Measurements from ENCODE around the gene TDRD7.
"Not testable (repeated sequence)": the region's sequence is repeated elsewhere in the genome, so short reads cannot be mapped to it uniquely, and the experiment has no call there.

TDRD7 gene

DNA sequence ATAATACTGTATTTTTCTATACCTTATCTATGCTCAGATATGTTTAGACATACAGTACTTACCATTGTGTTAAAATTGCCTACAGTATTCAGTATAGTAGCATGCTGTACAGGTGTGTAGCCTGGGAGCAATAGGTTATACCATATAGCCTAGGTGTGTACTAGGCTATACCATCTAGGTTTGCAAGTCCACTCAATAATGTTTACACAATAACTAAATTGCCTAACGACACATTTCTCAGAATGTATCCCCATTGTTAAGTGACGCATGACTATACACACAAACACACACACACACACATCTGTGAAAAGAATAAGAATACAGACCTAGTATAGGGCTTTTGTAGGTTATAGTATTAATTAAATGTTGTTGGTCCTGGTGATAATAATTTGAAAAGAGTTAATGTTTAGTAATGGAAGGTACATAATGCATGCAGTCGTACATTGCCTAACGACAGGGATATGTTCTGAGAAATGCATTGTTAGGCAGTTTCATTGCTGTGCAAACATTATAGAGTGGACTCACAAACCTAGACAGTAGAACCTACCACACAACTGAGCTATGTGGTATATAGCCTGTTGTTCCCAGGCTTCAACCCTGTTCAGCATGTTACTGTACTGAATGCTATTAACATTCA, 13.6 kb downstream of the TDRD7 start:
- DNase-seq (ENCODE audit: low read depth): no peak

DNA sequence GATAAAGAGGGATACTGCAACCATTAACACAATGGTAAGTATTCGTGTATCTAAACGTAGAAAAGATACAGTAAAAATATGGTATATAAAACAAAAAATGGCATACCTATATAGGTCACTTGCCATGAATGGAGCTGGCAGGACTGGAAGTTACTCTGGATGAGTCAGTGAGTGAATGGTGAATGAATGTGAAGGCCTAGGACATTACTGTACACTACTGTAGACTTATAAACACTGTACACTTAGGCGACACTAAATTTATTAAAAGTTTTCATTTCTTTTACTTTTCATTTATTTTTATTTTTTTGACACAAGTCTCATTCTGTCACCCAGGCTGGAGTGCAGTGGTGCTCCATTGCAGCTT, 14.1 kb downstream of the TDRD7 start:
- no peak for DNase-seq (ENCODE audit: low read depth)

DNA sequence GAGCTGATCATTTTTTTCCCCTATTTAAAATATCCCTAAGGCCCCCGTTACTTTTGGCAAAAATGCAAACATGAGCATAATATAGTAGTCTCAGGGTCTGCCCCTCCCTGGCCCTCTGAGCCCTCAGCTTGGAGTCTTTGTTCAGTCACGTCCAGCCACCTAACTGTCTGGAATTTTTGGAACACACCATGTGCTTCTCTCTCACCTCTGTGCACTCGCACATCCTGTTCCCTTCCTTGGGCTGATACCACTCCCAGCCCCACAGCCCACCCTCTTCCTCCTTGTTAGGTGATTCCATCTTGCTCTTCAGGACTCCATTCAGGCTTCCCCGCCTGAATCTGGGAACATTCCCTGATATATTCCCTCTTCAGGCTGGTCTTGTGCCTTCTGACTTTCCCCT, 16.0 kb downstream of the TDRD7 start:
- no peak for DNase-seq (ENCODE audit: low read depth)

DNA sequence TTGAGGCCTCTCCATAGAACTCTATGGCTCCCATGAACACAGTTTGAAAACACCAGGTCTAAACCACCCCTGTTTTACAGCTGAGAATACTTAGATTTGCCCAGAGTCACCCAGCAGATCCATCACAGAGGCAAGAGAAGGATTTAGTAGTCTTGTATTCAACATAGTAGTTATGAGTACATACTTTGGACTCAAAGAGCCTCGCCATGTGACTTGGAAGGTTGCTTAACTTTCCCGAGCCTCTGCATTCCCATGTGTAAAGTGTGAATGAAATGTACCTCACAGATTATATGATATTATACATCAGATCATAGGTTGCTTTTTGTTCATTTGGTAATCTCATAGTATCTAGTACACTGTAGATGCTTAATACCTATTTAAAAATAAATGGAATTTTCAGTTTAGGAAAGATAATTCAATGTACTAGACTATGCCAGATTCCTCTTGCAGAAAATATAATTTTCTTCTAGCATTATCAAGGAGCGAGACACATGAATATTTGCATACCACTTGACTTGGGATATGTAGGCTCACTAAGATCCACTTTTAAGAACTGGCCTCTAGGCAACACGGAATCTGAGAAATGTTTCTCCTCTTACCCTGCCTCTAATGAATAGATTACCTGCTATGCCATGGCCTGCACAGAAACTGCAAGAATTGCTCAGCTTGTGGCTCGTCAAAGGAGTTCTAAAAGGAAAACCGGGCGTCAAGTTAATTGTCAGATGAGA, 18.6 kb downstream of the TDRD7 start:
- DNase-seq (ENCODE audit: low read depth): no peak

DNA sequence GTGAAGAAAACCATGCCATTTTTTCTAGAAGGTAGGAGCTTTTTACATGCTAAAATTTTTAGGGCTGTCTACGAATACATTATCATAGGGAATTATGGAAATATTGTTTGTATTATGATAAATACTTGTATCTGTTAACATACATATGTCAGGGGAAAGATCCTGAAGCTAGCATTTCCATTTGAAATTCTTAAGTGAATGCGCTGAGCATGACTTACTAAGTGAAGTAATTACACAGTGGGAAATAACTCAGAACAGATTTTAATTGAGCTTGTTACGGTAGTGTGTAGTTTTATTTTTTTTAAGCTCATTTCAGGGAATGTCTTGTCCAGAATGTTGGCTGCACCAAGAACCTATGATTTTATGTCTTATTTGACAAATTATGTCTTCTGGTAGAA, 19.1 kb downstream of the TDRD7 start:
- no peak for DNase-seq (ENCODE audit: low read depth)

DNA sequence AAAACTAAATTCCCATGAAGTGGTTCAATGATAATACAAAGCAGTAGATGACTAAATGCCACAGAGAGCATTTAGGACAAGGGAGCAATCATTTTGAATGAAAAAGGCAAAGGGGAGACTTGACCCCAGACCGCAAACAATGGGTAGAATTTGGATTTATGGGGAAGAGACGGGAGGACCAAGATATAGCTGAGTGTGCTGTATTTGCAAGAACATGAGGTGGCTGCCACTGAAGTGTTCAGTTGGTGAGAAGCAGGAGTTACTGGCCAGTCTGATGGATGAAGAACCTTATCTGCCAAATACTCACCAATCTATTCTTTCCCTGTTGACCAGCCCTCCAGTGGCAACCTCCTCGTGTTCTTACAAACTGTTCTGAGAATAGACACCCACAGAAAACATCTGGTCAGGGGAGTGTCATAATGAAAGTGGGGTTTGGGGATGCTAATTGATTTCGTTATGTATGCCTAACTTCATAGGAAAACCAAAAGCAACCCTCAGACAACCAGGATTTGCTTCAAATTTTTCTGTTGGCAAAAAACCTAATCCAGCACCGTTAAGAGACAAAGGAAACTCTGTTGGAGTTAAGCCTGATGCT, 19.8 kb downstream of the TDRD7 start:
- DNase-seq (ENCODE audit: low read depth): no peak

DNA sequence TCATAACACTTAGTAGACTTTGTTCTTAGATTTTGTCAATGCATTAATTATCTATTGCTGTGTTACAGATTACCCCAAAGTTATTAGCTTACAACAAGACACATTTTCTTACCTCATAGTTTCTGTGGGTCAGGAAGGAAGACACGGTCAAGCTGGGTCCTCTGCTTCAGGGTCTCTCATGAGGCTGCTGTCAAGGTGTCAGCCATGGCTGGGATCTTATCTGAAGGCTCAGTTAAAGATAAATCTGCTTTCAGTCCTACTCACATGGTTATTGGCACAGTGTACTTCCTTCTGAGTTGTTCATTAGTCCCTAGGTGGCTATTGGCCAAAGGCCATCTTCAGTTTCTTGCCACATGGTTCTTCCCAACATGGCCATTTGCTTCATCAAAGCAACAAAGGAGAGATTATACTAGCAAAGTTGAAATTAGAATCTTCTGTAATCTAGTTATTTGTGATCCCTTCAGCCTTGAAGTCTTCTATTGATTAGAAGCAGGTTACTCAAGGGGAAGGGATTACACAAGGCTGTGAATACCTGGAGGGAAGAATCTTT, 25.2 kb downstream of the TDRD7 start:
- no peak for DNase-seq (ENCODE audit: low read depth)

DNA sequence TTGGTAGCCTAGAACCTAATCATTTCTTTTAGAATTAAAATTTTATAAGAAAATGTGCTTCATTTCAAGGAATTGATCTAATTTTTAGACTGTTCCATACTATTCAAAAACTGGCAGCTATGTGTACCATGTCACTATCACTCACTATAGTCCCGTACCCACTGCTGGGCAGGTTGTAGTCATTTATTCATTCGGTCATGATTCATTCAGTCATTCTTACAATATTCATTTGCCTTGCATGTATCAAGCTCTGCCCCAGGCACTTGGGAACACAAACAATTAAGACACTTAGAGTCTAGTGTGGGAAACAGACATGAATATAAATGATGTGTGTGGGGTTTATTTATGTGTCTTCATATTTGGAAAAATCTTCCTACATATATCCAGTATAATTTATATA, 26.4 kb downstream of the TDRD7 start:
- no peak for DNase-seq (ENCODE audit: low read depth)

DNA sequence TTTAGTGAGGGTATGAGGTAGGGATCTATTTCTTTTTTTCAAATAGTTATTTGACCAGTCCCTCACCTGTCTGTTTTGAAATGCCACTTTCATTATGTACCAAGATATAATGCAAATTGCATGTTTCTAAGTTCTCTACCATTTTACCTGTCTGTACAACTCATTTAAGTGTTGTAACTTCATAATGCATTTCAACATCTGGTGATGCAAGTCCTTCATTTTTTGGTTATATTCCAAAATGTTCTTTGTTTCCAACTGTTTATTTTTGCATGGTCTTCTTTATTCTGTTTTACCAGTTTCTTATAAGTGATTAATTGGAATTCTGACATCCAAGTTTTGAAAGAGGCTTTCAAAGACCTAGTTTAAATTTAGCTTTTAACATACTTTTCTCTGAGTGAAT, 26.8 kb downstream of the TDRD7 start:
- no peak for DNase-seq (ENCODE audit: low read depth)

DNA sequence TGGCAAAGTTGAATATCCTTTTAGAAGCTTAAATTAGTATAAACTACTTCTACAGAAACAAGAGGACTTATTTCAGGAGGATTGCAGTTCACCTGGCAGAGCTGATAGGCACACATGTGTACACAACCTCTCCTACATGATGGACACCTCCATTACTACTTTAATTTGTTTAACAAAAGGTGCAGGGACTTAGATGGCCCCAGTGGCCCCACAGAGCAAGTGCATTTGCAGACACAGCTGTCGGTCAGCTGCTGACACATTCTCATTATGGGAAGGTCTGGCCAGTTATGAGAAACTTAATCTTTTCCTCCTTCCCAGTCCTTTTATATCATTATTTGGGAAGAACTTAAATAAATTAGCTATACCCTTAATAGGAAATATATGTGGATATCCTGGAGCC, 28.3 kb downstream of the TDRD7 start:
- no peak for DNase-seq (ENCODE audit: low read depth)

DNA sequence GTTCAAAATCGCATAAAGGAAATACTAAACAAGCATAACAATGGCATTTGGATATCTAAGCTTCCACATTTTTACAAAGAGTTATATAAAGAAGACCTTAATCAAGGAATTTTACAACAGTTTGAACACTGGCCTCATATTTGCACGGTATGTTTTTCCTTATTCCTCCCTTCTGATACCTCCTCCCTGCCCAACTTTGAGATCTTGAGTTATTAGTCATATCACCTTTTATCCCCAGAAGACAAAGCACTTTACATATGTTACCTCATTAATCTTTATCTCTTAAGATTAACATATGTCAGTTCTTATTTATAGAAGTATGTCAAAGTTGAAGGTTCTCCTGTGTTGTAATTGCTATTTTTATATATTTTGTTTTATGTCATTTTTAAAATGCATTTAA, 29.8 kb downstream of the TDRD7 start:
- DNase-seq (ENCODE audit: low read depth): no peak

DNA sequence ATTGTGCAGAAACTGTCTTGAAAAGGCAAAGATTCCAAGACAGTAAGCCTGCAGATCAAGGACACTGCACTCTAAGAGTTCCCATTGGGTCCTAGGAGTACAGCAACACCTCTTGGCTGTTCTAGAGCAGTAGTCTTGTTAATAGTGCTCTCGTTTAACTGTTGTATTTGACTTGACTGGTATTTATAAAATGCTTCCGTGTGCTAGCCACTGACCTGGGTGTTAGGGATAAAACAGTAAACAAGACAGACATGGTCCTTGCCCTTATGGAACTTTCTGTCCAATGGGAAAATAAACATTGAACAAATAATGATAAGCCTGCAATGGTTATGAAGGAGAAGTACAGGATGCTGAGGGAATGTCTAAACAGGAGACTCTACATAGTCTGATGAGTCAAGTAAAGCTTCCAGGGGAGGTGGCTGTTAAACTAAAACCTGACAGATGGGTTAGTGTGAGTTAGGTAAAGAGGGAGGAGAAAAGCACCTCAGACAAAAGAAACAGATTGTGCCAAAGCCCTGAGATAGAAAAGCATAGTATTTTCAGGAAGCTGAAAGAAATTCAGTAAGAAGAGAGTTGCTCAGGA, 33.3 kb downstream of the TDRD7 start:
- no peak for DNase-seq (ENCODE audit: low read depth)

DNA sequence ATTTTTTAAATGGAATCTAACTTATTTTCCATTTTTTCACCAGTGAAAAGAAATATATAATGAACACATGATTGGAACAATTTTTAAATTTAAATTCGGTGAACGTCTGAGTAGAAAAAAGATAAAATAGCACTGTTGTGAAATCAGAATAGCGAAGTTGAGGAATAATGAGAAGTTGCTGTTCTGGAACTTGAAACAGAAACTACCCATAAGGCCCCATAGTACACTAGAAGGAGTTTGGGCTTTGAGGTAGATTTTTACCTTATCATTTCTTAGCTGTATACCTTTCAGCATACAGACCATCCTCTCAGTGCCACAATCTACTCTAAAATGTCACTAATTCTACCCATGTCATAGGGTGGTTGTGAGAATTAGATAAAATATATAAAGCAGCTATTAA, 35.1 kb downstream of the TDRD7 start:
- no peak for DNase-seq (ENCODE audit: low read depth)

DNA sequence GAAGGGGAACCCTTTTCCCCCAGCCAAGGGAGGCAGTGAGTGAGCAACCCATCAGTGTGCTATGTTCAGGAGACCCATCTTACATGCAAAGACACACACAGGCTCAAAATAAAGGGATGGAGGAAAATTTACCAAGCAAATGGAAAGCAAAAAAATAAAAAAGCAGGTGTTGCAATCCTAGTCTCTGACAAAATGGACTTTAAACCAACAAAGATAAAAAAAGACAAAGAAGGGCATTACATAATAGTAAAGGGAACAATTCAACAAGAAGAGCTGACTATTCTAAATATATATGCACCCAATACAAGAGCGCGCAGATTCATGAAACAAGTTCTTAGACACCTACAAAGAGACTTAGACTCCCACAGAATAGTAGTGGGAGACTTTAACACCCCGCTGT, 41.7 kb downstream of the TDRD7 start:
- DNase-seq (ENCODE audit: low read depth): not testable (repeated sequence)

DNA sequence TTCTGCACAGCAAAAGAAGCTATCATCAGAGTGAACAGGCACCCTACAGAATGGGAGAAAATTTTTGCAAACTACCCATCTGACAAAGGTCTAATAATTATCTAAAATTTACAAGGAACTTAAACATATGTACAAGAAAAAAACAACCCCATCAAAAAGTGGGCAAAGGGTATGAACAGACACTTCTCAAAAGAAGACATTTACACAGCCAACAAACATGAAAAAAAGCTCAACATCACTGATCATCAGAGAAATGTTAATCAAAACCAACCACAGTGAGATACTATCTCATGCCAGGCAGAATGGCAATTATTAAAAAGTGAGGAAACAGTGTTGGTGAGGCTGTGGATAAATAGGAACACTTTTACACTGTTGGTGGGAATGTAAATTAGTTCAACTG, 44.9 kb downstream of the TDRD7 start:
- DNase-seq (ENCODE audit: low read depth): not testable (repeated sequence)

DNA sequence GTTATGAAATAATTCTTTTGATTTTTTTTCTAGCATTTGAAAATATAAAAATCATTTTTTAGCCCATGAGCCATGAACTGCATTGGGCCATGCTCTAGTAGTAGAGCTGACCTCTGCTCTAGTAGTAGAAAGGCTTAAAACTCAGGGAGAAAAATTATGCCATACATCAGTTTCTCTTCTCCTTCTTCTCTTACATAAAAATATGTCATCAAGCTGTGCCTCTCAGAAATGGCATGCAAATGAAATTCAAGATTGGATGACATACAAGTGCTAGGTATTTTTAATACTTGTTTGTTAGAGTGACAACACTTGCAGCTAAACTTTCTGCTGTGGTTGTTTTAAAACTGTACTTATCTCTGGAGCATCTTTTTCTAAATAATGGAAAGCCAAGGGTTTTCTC, 47.4 kb downstream of the TDRD7 start:
- no peak for DNase-seq (ENCODE audit: low read depth)

DNA sequence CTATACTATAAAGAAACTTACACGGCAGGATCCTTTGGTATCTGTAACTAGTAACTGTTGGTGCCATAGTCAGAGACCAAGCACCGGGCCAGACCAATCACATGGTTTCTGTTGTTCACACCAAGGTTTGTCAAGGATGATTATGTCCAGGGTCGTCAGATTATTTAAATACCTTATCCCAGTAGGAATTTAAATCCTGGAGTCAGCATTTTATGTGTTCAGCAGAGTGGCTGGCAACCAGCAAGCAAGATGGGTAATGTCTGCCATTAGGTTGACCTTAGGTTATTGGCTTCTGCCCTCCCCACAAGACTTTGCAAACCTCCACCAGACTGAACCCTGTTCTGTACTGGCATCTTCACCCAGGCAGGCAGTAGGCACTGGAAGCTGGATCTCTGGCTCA, 50.3 kb downstream of the TDRD7 start:
- DNase-seq (ENCODE audit: low read depth): no peak

DNA sequence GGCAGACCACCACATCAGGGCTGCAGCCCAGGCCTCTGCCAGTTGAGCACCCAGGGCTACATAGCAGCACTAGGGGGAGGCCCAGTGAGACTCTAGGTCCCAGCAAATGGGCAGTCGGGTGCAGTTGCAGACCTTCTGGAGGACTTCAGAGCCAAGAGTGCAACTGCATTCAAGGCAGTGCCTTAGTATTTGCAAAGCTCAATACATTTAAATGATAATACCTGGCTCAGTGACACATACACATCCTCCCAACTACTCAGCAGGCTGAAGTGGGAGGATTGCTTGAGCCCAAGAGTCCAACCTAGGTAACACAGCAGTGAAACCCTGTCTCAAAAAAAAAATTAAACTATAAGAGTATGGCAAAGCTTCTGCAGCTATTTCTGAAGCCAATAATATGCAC, 51.0 kb downstream of the TDRD7 start:
- DNase-seq (ENCODE audit: low read depth): no peak

DNA sequence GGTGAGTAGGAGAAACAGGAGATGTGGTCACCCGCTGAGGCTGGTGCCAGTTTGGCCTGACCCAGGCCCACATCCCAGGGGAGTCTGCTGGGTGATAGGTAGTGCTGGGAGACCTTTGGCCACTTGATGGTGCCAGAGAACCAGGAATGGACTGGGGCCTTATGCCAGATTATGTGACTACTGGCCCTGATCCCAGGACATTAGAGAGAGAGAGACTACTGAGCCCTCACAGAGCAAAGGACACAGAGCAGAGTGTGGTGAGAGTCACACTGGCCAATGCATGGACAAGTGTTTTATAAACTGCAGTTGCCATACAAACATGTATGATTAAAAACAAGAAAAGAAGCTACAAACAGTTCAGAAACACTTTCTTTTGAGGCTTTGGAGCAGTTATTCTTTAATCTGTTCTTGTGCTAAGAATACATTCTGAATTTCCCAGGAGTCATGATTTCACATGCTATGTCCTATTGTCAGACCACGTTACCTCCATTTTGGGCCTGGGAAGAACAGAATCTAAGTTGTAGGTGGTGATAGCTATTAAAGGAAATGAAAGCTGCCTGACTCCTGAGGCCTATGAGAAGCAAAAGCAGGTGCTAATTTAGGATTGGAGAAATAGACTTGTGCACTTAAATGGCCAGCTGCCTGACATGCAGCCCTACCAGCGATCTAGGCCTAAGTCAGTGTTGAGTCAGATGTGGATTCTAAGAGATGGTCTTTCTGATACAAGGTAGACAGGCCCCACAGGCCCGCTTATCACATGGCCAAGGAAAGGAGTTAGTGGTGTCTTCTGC, 57.0 kb downstream of the TDRD7 start:
- no peak for DNase-seq (ENCODE audit: low read depth)

DNA sequence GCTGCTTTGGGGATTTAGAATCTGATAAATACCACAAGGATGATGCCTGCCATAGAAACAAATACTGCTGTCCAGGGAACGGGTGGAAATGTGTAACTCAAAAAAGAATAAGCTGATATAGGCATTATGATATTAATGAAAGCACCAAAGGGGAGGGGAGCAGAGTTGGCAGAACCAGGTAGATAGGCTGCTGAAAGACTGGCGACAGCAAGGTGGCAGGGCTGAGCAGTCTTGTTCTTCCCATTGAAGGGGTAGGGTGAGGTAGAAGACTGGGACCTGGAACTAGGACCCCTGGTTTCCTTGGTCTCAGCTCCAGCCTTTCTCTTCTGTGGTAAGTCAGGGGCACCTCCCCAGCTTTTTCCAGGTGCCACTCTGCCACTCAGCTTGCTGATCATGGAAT, 58.2 kb downstream of the TDRD7 start:
- no peak for DNase-seq (ENCODE audit: low read depth)

DNA sequence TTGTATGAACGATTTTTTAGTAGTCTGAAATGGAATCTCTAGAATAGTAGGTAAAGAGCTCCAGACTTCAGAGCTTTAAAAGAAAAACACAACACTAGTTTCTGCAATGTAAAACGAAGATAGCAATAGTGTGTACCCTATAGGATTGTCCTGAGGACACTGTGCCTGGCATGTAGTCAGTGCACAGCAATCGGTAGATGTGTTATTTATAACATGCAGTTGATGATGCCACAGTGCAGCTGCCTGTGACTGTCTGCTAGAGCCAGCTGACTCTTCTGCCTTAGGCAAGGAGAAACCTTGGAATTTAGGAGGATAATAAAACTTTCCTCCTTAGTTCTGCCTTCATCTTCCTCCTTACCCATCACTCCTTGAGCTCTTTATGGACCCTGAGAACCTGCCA, 61.8 kb downstream of the TDRD7 start:
- DNase-seq (ENCODE audit: low read depth): no peak

DNA sequence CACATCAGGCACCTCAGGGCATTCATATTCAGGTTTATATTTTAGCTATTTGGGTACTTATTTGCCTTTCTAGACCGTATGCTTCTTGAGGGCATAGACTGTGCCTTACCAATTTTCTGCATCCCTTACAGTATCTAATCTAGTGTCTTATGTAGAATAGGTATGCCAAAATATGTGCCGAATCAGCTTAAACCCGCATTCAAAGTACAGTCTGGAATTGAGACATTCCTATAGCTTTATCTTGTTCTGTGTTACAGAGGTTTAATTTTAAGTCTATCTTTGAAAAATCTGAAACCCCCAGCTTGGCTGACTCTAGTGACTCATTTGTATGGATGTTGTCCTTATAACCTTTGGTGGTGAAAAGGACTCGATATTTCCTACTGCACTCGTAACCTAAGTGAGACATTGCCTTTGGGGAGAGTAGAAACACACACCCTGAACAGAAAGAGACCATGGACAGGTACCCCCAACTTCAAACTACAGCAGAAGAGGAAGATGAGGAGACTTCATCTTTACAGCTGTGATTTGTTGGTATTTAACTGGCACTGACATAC, 62.6 kb downstream of the TDRD7 start:
- DNase-seq (ENCODE audit: low read depth): no peak
